HepG2 (cell line): Measurements from ENCODE around the gene TBX6. TPM values are rescaled to one million over a fixed set of nuclear protein-coding genes. Genes with fewer than 3 reads are reported as not detected.
A peak's percentile ranks its signal among the peaks of the same experiment; 100 is the strongest.

Experiments
- ATAC-seq: fragments of 200-7000 bp; cut with Tn5 transposase; 3 replicates; pipeline ENCODE4 v1.9.1; 2020; ENCODE audit warnings: mild to moderate bottlenecking, moderate library complexity
- BruUV-seq: library from RNA; stranded (reverse); fragments of 400-500 nt; replicated peaks from 2 replicates; lab custom pipeline; 2021; lab: Mats Ljungman, UMichigan
- CTCF ChIA-PET: fragments of 300-600 bp; formaldehyde crosslinking; extraction: SDS; loops from one replicate; lab custom pipeline; 2021; ENCODE audit warnings: low total read pairs, inconsistent platforms, low intra/inter-chr PET ratio; lab: Yijun Ruan, JAX
- POLR2A ChIA-PET: fragments of 350-600 bp; sonication (Branson Sonifier 250); formaldehyde crosslinking; loops from one replicate; lab custom pipeline; 2020; ENCODE audit warnings: antibody characterized with exemption, inconsistent platforms; lab: Yijun Ruan, JAX
- DNase-seq: peaks from one replicate; pipeline ENCODE4 v3.0.0-alpha.2; 2015; ENCODE audit warnings: low spot score
- FAIRE-seq: peaks from 3 replicates; lab custom pipeline; 2011; peaks lifted over from hg19 to GRCh38; lab: Jason Lieb, UNC
- H2AFZ ChIP-seq: one replicate; pipeline ENCODE4 v1.6.1; 2011; ENCODE audit warnings: low read length, inconsistent platforms
- H3K27ac ChIP-seq: fragments of 300-600 bp; 3 replicates; pipeline ENCODE4 v1.8.0; 2011; ENCODE audit warnings: mixed run types, mild to moderate bottlenecking, mixed read lengths, low read length, inconsistent platforms; ENCODE audit not compliant: insufficient read depth; ENCODE audit errors: extremely low read length
- H3K27me3 ChIP-seq, 2 experiments: fragments of 200-600 bp in 1 of 2; 2 replicates in 1 of 2; 3 replicates in 1 of 2; pipeline versions ENCODE4 v1.6.0 to v1.8.0; 2011; ENCODE audit warnings: low read length in 2 of 2, mild to moderate bottlenecking in 2 of 2, moderate library complexity in 2 of 2, inconsistent platforms in 1 of 2; ENCODE audit not compliant: insufficient read depth in 2 of 2, control insufficient read depth in 1 of 2
- H3K36me3 ChIP-seq, 2 experiments: fragments of 200-600 bp in 1 of 2; replicated peaks in 1 of 2; 2 replicates in 1 of 2; 3 replicates in 1 of 2; pipeline versions ENCODE4 v1.5.1 to v1.8.0; 2011; ENCODE audit warnings: low read length in 2 of 2, inconsistent platforms in 1 of 2; ENCODE audit not compliant: insufficient read depth in 2 of 2, control insufficient read depth in 1 of 2
- H3K4me1 ChIP-seq: 2 replicates; pipeline ENCODE4 v1.5.1; 2012; ENCODE audit warnings: low read length, inconsistent platforms; ENCODE audit not compliant: insufficient read depth
- H3K4me2 ChIP-seq: 2 replicates; pipeline ENCODE4 v1.6.0; 2011; ENCODE audit warnings: low read depth, low read length, inconsistent platforms
- H3K4me3 ChIP-seq, 3 experiments: fragments of 200-600 bp in 1 of 3; sonication (generic), shearing (Covaris generic) in 1 of 3; replicated peaks in 1 of 3; 2 replicates each; pipeline ENCODE4 v1.5.1; 2011 to 2016; ENCODE audit warnings: low read length in 3 of 3, inconsistent platforms in 2 of 3, low read depth in 2 of 3, mild to moderate bottlenecking in 2 of 3, control low read depth in 1 of 3, mixed read lengths in 1 of 3; ENCODE audit not compliant: insufficient read depth in 1 of 3
- H3K79me2 ChIP-seq: one replicate; pipeline ENCODE4 v1.6.1; 2011; ENCODE audit warnings: low read length, inconsistent platforms; ENCODE audit not compliant: insufficient read depth
- H3K9ac ChIP-seq: 2 replicates; pipeline ENCODE4 v1.6.0; 2011; ENCODE audit warnings: mild to moderate bottlenecking, low read depth, low read length, inconsistent platforms; ENCODE audit not compliant: insufficient read depth
- H3K9me3 ChIP-seq: 2 replicates; pipeline ENCODE4 v1.5.1; 2012; ENCODE audit warnings: mild to moderate bottlenecking, low read length
- H4K20me1 ChIP-seq: 2 replicates; pipeline ENCODE4 v1.6.0; 2011; ENCODE audit warnings: inconsistent platforms, mild to moderate bottlenecking, low read length, moderate library complexity; ENCODE audit not compliant: insufficient read depth
- ARHGAP35 ChIP-seq: sonication (generic); formaldehyde crosslinking; IDR thresholded peaks from 2 replicates; pipeline ENCODE4 v1.9.0; 2022; ENCODE audit warnings: mild to moderate bottlenecking, inconsistent platforms, moderate library complexity, missing genetic modification reagents, borderline replicate concordance
- ARNT ChIP-seq: fragments of 450-650 bp; IDR thresholded peaks from 2 replicates; pipeline ENCODE4 v1.6.1; 2017
- CSRNP1 ChIP-seq: sonication (generic); formaldehyde crosslinking; IDR thresholded peaks from 2 replicates; pipeline ENCODE4 v1.8.1; 2023; ENCODE audit warnings: mild to moderate bottlenecking, missing genetic modification reagents
- HNRNPK ChIP-seq: fragments of 200-400 bp; formaldehyde crosslinking; IDR thresholded peaks from 2 replicates; pipeline ENCODE4 v1.6.1; 2018; ENCODE audit warnings: low read length, low read depth, moderate library complexity, mild to moderate bottlenecking; ENCODE audit not compliant: poor library complexity, severe bottlenecking
- JUN ChIP-seq: sonication (generic); formaldehyde crosslinking; IDR thresholded peaks from 2 replicates; pipeline ENCODE4 v1.4.0; 2020; ENCODE audit warnings: mild to moderate bottlenecking, missing genetic modification reagents
- NFYC ChIP-seq: IDR thresholded peaks from 2 replicates; pipeline ENCODE4 v1.6.1; 2016; ENCODE audit warnings: missing genetic modification reagents, missing compliant biosample characterization
- SKI ChIP-seq: fragments of 450-650 bp; IDR thresholded peaks from one replicate; pipeline ENCODE4 v1.6.1; 2018; ENCODE audit warnings: mild to moderate bottlenecking; ENCODE audit not compliant: partially characterized antibody
- STAT5B ChIP-seq: sonication (generic); formaldehyde crosslinking; IDR thresholded peaks from 2 replicates; pipeline ENCODE4 v1.4.0; 2020; ENCODE audit warnings: missing genetic modification reagents
- TERF1 ChIP-seq: sonication (generic); formaldehyde crosslinking; IDR thresholded peaks from 2 replicates; pipeline ENCODE4 v1.8.0; 2022; ENCODE audit warnings: mild to moderate bottlenecking, missing genetic modification reagents, moderate library complexity
- ZFX ChIP-seq: sonication (generic); formaldehyde crosslinking; IDR thresholded peaks from 2 replicates; pipeline ENCODE4 v1.4.0; 2020; ENCODE audit warnings: mild to moderate bottlenecking, low read depth, missing genetic modification reagents, moderate library complexity
- ZNF225 ChIP-seq: sonication (generic); formaldehyde crosslinking; IDR thresholded peaks from 2 replicates; pipeline ENCODE4 v1.4.0; 2020; ENCODE audit warnings: mild to moderate bottlenecking, missing genetic modification reagents
- ZNF34 ChIP-seq: sonication (generic); formaldehyde crosslinking; IDR thresholded peaks from 2 replicates; pipeline ENCODE4 v1.4.0; 2020; ENCODE audit warnings: mild to moderate bottlenecking, missing genetic modification reagents, borderline replicate concordance
- ZNF343 ChIP-seq: sonication (generic); formaldehyde crosslinking; IDR thresholded peaks from 2 replicates; pipeline ENCODE4 v1.4.0; 2020; ENCODE audit warnings: mild to moderate bottlenecking, missing genetic modification reagents
- WGBS: methylation state at CpG from one replicate; pipeline ENCODE4 v1.1.6; 2017; ENCODE audit warnings: low lambda C conversion rate; 5-methylcytosine and 5-hydroxymethylcytosine counted together
- in situ Hi-C: cut with HindIII; loops from 2 replicates; pipeline ENCODE4 v1.10.0; 2017; ENCODE audit warnings: low pct_unique_long_range_greater_than_20kb; ENCODE audit not compliant: extremely low pct_ligation_motif_present
- intact Hi-C: fragments of 100-400 bp; cut with micrococcal nuclease; formaldehyde crosslinking; loops from one replicate; pipeline ENCODE4 v1.10.0; 2022; ENCODE audit not compliant: unreplicated experiment
- polyA plus RNA-seq, 8 experiments: library from polyadenylated mRNA; depleted of rRNA in 3 of 8; stranded (reverse) in 7 of 8; unstranded in 1 of 8; fragments of >200 nt; fragmentation: Illumina TruSeq in 4 of 8; extraction: Trizol in 4 of 8; gene quantifications; 2 replicates each; pipeline versions ENCODE4 v1.2.1 to v1.2.3, GENCODE V29; 2011 to 2016; ENCODE audit warnings: low read depth in 4 of 8, missing spikeins in 1 of 8, mixed read lengths in 1 of 8; ENCODE audit not compliant: insufficient read depth in 1 of 8
- total RNA-seq, 5 experiments: library from RNA; depleted of rRNA; stranded (reverse); fragments of >200 nt; fragmentation: Illumina TruSeq; extraction: Trizol; gene quantifications; 2 replicates each; pipeline ENCODE4 v1.2.3, GENCODE V29; 2016; ENCODE audit warnings: low read depth in 1 of 5

The TBX6 gene
- total and polyA plus RNA-seq, 2 of the 13 experiments (the other 11 are each of a cell fraction or from before 2014, with no cell fraction given) = 0.24 to 0.42 TPM

GRCh38 chr16:30096105-30096861, 4.6 kb upstream of the TBX6 start, which contains the start of gene YPEL3 (continued):
- TF ChIP-seq JUN = 0 out of 2 replicates have a peak, but pooled peaks have one; percentile 43
- TF ChIP-seq ARHGAP35 (CRISPR knock-in tag) = peak; percentile 73
- TF ChIP-seq ZNF343 (CRISPR knock-in tag) = peak; percentile 88; the same call in 1 of the 2 replicates
- TF ChIP-seq STAT5B (CRISPR knock-in tag) = peak; percentile 21; the same call in 1 of the 2 replicates
- no peak for TF ChIP-seq ARNT
- TF ChIP-seq NFYC = peak; percentile 55
- TF ChIP-seq CSRNP1 = peak; percentile 92
- TF ChIP-seq HNRNPK = peak; percentile 85

DNA sequence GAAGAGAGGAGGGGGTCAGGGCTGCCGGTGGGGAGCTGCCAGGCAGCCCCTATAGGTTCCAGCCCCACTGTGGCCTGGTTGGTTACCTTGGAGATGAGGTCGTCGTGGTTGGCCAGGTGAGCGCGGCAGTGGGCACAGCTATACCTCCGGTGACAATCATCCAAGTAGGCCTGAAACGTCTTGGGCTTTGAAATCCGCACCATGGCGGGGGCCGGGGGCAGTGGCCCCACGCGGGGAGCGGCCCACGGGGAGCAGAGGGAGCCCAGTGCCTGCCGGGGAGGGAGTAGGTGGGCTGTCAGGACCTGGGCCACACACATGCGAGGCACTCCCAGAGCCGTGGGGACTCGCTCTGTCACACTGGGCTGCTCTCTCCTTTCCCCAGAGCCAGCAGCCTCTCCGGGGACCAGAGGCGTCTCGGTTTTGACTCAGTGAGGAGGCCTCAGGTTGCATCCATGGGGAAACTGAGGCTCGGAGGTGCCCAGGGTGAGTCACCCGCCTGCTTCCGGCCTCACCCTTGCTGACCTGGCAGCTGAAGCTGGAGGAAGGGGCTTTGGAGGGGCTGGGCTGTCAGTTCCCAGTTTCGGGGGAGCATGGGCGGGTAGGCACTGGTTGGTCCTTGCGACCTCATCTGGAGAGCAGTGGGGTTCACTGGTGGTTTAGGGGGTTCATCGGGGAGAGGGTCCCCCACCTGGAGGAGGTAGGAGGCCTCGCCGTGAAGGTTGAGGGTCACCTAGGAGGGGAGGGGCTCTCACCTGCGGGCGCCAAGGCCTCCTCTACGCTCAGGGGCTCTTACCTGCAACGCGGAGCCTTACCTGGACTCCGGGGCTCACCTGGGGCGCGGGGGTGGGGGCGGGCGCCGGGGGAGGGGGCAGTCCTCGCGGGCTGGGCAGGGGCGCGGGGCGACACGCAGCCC, 3.7 kb upstream of the TBX6 start:
- peak overlapping the region; percentile 96 for H3K4me2 ChIP-seq
- BruUV-seq = no TSS peak
- H3K27me3 ChIP-seq = no peaks in the 10 kb centered on the region; a peak in 1 of 5 replicates
- no peaks in the 10 kb centered on the region for H4K20me1 ChIP-seq
- peaks cover 51% of the 10 kb centered on the region for H3K4me1 ChIP-seq
- no peak for DNase-seq
- ChIA-PET CTCF (no interaction called here), POLR2A (interaction anchor here (0.6 to 3.0 kb wide), 7 partner anchors 9 to 169 kb away, joined by 3 to 18 read pairs (median 4); partner anchors contain the start of genes ALDOA and PPP4C)
- no peak for ATAC-seq
- no peaks in the 10 kb centered on the region for H3K79me2 ChIP-seq
- H3K27ac ChIP-seq = peak overlapping the region; percentile 38
- H3K4me3 ChIP-seq = peak overlapping the region; percentile 57 to 82 (median 74)
- in situ Hi-C loops (loop anchor here (25.0 kb wide), 1 partner anchor 542 kb away; no protein-coding TSS in a partner anchor), intact Hi-C loops (no loop called here)
- WGBS = 68% methylated on average over 15 of the region's 47 CpGs
- no peak overlapping the region for H2AFZ ChIP-seq
- FAIRE-seq = no peak
- H3K9me3 ChIP-seq = peaks cover 12% of the 10 kb centered on the region
- no peaks in the 10 kb centered on the region; a peak in 1 of 5 replicates for H3K36me3 ChIP-seq
- peak overlapping the region; percentile 72 for H3K9ac ChIP-seq
- TF ChIP-seq SKI (no peak), ZNF34 (CRISPR knock-in tag) (peak; percentile 17; the same call in 1 of the 2 replicates), TERF1 (no peak), ZNF225 (CRISPR knock-in tag) (0 out of 2 replicates have a peak, but pooled peaks have one; percentile 23), ZFX (CRISPR knock-in tag) (peak; percentile 24; the same call in 1 of the 2 replicates), ZNF343 (CRISPR knock-in tag) (no peak)
